ENCODE measurements around the gene AQP9. TPM values are rescaled to one million over a fixed set of nuclear protein-coding genes. Genes with fewer than 3 reads are reported as not detected.
A peak's percentile ranks its signal among the peaks of the same experiment; 100 is the strongest.

The AQP9 gene, protein sequence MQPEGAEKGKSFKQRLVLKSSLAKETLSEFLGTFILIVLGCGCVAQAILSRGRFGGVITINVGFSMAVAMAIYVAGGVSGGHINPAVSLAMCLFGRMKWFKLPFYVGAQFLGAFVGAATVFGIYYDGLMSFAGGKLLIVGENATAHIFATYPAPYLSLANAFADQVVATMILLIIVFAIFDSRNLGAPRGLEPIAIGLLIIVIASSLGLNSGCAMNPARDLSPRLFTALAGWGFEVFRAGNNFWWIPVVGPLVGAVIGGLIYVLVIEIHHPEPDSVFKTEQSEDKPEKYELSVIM
- 10 to 100 TPM; 11.5 to 67.1 (median 25.5) TPM for total RNA-seq

DNA sequence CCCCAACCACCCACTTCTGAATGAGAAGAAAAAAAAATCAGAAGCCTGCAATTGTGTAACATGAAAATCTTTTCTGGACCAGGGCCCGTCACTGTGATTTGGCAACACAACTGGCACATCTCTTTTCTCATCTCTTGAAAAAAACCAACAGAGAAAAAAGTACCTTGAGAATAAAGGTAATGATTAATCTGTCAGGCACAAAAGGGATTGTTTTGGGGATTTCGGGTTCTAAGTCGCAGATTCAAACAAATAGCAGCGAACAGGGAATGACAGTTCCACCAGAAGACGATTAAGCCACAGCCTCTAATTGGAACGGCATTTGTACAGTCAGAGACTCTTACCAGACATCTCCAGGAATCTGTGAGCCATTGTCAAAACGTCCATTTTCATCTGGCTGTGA, at the start of gene AQP9:
AQP9 (plus strand) TSS at position 276 of the 400 bp plus-strand sequence. CDS start 185 bp downstream, outside the sequence.
- no peak for ATAC-seq (ENCODE audit: low FRiP score in 2 of 2)
- H3K36me3 ChIP-seq: no peaks in the 10 kb centered on the region
- H3K4me1 ChIP-seq: no peaks in the 10 kb centered on the region
- no peaks in the 10 kb centered on the region for H3K27me3 ChIP-seq
- WGBS, 2 donors: 68 to 74% methylated on average over 7 of the region's 7 CpGs
- no peaks in the 10 kb centered on the region for H3K9me3 ChIP-seq
- peak within 1 kb of the TSS in 3 of 4 donors; percentile 8 to 37 (median 11) for H3K4me3 ChIP-seq
- TF ChIP-seq, protein P1, sequence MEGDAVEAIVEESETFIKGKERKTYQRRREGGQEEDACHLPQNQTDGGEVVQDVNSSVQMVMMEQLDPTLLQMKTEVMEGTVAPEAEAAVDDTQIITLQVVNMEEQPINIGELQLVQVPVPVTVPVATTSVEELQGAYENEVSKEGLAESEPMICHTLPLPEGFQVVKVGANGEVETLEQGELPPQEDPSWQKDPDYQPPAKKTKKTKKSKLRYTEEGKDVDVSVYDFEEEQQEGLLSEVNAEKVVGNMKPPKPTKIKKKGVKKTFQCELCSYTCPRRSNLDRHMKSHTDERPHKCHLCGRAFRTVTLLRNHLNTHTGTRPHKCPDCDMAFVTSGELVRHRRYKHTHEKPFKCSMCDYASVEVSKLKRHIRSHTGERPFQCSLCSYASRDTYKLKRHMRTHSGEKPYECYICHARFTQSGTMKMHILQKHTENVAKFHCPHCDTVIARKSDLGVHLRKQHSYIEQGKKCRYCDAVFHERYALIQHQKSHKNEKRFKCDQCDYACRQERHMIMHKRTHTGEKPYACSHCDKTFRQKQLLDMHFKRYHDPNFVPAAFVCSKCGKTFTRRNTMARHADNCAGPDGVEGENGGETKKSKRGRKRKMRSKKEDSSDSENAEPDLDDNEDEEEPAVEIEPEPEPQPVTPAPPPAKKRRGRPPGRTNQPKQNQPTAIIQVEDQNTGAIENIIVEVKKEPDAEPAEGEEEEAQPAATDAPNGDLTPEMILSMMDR (IDR thresholded peaks at IDR 0.05): no peak
- TF ChIP-seq EP300 (IDR thresholded peaks at IDR 0.05) (no peak), POLR2AphosphoS5 (IDR thresholded peaks at IDR 0.05) (no peak), POLR2A (IDR thresholded peaks at IDR 0.05) (peak in 1 of 4 donors; percentile 58)
- H3K27ac ChIP-seq: peak within 1 kb of the TSS; percentile 65 to 84 (median 69)
- DNase-seq: peak in 1 of 2 donors; percentile 51

DNA sequence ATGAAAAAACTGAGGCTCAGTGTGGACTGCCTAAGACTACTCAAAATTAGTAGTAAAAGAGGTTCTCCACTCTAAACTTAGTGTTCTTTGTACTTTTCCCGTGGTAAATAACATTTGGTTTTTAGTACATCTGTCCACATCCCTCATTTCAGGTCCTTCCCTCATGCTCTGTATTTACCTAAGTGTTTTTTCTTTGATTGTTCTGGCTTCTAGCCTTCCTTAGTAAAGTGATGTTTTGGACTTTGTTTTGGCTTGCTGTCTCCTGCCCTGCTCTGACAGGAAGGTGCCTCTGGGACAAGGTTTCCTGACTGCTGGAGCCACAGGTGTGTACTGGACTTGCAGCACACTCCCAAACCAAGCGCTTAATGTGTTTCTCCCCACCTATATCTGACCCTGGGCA, 42.8 kb upstream of the AQP9 start:
- Histone ChIP-seq H3K4me1 (no peaks in the 10 kb centered on the region), H3K27me3 (no peaks in the 10 kb centered on the region), H3K4me3 (no peak overlapping the region), H3K27ac (no peak overlapping the region), H3K9me3 (peaks cover 0 to 4% (median 0%) of the 10 kb centered on the region in 4 donors), H3K36me3 (no peaks in the 10 kb centered on the region)
- WGBS, 2 donors: 74 to 75% methylated on average over 2 of the region's 2 CpGs
- no peak for DNase-seq
- TF ChIP-seq POLR2A (IDR thresholded peaks at IDR 0.05) (no peak), POLR2AphosphoS5 (IDR thresholded peaks at IDR 0.05) (no peak), EP300 (IDR thresholded peaks at IDR 0.05) (no peak)
- TF ChIP-seq, protein P1 (IDR thresholded peaks at IDR 0.05): no peak
- no peak for ATAC-seq (ENCODE audit: low FRiP score in 2 of 2)

DNA sequence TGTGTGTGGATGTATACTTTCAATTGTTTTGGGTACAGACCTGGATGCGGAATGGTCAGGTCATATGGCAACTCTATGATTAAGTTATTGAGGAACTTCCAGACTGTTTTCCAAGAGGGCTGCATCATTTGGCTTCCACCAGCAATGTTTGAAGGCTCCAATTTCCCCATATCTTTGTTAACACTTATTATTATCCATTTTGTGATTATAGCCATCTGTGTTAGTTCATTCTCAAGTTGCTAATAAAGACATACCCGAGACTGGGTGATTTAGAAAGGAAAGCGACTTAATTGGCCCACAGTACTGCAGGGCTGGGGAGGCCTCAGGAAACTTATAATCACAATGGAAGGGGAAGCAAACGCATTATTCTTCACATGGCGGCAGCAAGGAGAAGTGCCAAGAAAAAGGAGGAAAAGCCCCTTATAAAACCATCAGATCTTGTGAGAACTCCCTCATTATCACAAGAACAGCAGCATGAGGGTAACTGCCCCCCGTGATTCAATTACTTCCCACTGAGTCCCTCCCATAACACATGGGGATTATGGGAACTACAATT, 41.6 kb upstream of the AQP9 start:
- Histone ChIP-seq H3K9me3 (peaks cover 0 to 4% (median 0%) of the 10 kb centered on the region in 4 donors), H3K27me3 (no peaks in the 10 kb centered on the region), H3K27ac (no peak overlapping the region), H3K36me3 (no peaks in the 10 kb centered on the region), H3K4me3 (no peak overlapping the region), H3K4me1 (no peaks in the 10 kb centered on the region)
- 78 to 80% methylated on average over 6 of the region's 6 CpGs for WGBS, 2 donors
- TF ChIP-seq, protein P1 (IDR thresholded peaks at IDR 0.05): no peak
- TF ChIP-seq POLR2A (IDR thresholded peaks at IDR 0.05): no peak
- no peak for TF ChIP-seq EP300 (IDR thresholded peaks at IDR 0.05)
- ATAC-seq (ENCODE audit: low FRiP score in 2 of 2) (no peak), DNase-seq (no peak)

DNA sequence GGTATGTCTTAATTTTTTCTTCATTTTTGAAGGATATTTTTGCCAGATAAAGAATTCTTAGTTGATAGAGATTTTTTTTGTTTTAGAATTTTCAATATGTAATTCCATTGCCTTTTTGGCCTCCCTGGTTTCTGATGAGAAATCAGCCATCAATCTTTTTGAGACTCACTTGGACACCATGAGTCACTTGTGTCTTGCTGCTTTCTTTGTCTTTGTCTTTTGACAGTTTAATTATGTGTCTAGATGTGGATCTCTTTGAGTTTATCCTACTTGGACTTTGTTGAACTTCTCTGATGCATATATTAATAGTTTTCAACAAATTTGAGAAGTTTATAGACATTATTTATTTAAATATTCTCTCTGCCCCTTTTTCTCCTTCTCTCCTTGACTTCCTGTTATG, 34.7 kb upstream of the AQP9 start:
- H3K27ac ChIP-seq: no peak overlapping the region
- H3K9me3 ChIP-seq: no peaks in the 10 kb centered on the region
- no peak overlapping the region for H3K4me3 ChIP-seq
- no peaks in the 10 kb centered on the region for H3K27me3 ChIP-seq
- H3K4me1 ChIP-seq: no peaks in the 10 kb centered on the region
- TF ChIP-seq EP300 (IDR thresholded peaks at IDR 0.05): no peak
- TF ChIP-seq, protein P1 (IDR thresholded peaks at IDR 0.05): no peak
- TF ChIP-seq POLR2A (IDR thresholded peaks at IDR 0.05): no peak
- no peak for TF ChIP-seq POLR2AphosphoS5 (IDR thresholded peaks at IDR 0.05)
- no peaks in the 10 kb centered on the region for H3K36me3 ChIP-seq
- no peak for DNase-seq
- no peak for ATAC-seq (ENCODE audit: low FRiP score in 2 of 2)

All from upper lobe of left lung (tissue), 6 donors.